ENCODE data around the gene DPYD. TPM values are rescaled to one million over a fixed set of nuclear protein-coding genes. Genes with fewer than 3 reads are reported as not detected.

DPYD gene
- total RNA-seq, 1 experiment from 2014 or later, result 8.1 TPM

DNA sequence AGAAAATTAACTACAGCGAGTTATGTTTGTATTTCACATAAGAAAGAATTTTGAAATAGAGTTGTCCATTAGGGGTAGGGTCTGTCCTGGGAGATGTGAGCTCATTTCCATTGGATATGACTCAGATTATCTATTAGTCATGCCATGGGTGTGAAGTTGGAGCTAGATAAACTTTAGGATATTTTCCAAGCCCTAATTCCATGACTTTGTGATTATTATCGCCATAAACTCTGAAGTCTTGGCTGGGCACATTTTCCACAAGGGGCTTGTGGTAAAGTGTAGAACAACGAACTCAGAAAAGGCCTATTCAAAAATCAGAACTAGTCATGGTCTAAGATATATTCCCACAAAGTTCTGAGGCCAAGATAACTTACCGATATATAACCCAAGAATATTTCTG, 396.6 kb downstream of the DPYD start:
- no peaks in the 10 kb centered on the region for H3K36me3 ChIP-seq
- no peak overlapping the region for H3K4me3 ChIP-seq
- no peaks in the 10 kb centered on the region for H3K9me3 ChIP-seq (replicated peaks)
- no peaks in the 10 kb centered on the region for H3K4me1 ChIP-seq
- no peak overlapping the region for H3K27ac ChIP-seq
- H3K27me3 ChIP-seq, result no peaks in the 10 kb centered on the region
- no peak for DNase-seq

DNA sequence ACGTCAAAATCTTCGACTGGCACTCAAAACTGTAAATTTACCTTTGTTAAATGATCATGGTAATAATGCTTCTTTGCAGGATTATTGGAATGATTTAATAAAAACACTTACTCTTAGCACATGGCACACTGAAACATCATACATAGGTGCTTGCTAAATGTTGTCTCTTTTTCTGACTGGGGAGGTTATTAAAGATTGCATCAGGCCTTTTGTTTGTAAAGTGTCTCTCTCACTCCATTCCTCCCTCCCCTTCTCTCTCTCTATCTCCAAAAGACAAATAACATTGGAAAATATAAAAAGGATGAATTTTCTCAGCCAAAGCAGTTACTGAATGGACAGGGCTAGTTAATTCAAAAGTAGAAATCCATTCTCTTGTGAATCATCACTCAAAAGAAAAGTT, 404.2 kb downstream of the DPYD start:
- DNase-seq, result no peak
- Histone ChIP-seq H3K27ac (no peak overlapping the region), H3K36me3 (no peaks in the 10 kb centered on the region), H3K9me3 (replicated peaks) (no peaks in the 10 kb centered on the region; the same call in 1 of the 2 replicates), H3K4me3 (no peak overlapping the region), H3K4me1 (no peaks in the 10 kb centered on the region), H3K27me3 (no peaks in the 10 kb centered on the region)

DNA sequence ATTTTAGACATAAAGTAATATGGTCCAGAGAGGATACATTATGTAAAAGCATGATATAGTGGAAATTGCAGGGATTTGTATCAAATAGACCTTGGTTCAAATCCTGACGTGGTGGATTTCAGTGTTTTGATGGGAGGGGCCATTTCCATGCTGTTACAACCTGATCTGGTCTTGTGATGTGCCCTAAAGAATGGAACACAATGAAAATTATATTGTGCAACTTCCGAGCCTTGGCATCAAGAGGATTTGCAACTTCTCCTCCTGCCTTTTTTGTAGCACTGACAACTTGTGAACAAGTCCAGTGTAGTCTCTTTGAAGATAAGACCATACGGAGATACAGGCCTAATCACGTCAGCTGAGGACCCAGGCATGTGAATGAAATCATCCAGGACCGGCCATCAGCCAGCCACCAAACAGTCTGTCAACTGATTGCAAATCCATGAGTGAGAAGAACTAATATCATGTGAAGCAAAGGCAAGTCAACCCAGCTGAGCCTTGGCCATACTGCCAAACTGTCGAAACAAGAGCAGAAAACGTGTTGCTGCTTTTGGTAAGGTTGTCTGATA, 412.1 kb downstream of the DPYD start:
- Histone ChIP-seq H3K4me1 (no peaks in the 10 kb centered on the region), H3K27ac (no peak overlapping the region), H3K9me3 (replicated peaks) (no peaks in the 10 kb centered on the region; the same call in 1 of the 2 replicates), H3K36me3 (no peaks in the 10 kb centered on the region), H3K27me3 (no peaks in the 10 kb centered on the region), H3K4me3 (no peak overlapping the region)
- no peak for DNase-seq

DNA sequence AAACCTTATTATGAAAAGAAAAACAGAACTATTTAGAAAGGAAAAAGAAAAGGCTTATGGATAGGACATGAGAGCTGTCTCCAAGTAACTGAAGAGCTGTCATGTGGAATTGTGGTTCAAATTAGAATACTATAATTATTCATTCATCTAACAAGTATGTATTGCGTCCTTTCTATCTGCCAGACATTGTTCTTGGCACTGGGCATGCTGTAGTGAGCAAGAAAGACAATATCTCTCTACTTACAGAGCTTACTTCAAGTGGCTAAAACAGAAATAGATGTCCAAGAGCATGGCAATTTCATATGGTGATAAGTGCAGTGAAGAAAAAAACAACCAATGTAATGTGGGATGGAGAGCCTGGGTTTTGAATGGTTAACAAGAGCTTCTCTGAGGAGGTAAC, 413.0 kb downstream of the DPYD start:
- DNase-seq, result no peak
- no peak overlapping the region for H3K27ac ChIP-seq
- no peak overlapping the region for H3K4me3 ChIP-seq
- H3K27me3 ChIP-seq, result no peaks in the 10 kb centered on the region
- H3K4me1 ChIP-seq, result no peaks in the 10 kb centered on the region
- H3K36me3 ChIP-seq, result no peaks in the 10 kb centered on the region
- no peaks in the 10 kb centered on the region; the same call in 1 of the 2 replicates for H3K9me3 ChIP-seq (replicated peaks)

GRCh38 chr1:97506368-97506767, 414.5 kb downstream of the DPYD start:
- no peaks in the 10 kb centered on the region; the same call in 1 of the 2 replicates for H3K9me3 ChIP-seq (replicated peaks)
- no peak overlapping the region for H3K27ac ChIP-seq
- H3K36me3 ChIP-seq, result no peaks in the 10 kb centered on the region
- H3K4me3 ChIP-seq, result no peak overlapping the region
- DNase-seq, result no peak
- H3K4me1 ChIP-seq, result no peaks in the 10 kb centered on the region
- no peaks in the 10 kb centered on the region for H3K27me3 ChIP-seq

- H3K36me3 ChIP-seq, result no peaks in the 10 kb centered on the region
- H3K27me3 ChIP-seq, result no peaks in the 10 kb centered on the region
- no peak for DNase-seq
- no peaks in the 10 kb centered on the region for H3K9me3 ChIP-seq (replicated peaks)
- H3K4me3 ChIP-seq, result no peak overlapping the region
- no peak overlapping the region for H3K27ac ChIP-seq
- no peaks in the 10 kb centered on the region for H3K4me1 ChIP-seq
Observed at GRCh38 chr1:97505816-97506215, 415.0 kb downstream of the DPYD start.

DNA sequence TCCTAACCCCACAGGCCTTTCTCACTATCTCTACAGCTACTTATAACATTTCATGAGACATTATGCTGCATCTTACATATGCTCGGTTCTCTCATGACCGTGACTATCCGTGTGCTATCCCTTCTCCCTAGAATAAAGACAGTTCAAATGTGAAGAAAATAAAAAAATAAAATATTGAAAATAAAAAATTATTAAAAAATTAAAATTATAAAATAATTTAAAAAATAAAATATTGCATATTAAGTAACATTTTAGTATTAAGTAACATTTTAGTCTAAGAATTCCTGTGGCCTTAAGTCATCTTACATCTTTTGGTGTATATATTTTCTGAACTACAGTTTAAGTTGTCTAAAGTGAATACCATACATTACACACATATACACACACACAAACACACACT, 415.5 kb downstream of the DPYD start:
- Histone ChIP-seq H3K27me3 (no peaks in the 10 kb centered on the region), H3K4me1 (no peaks in the 10 kb centered on the region), H3K27ac (no peak overlapping the region), H3K4me3 (no peak overlapping the region), H3K36me3 (no peaks in the 10 kb centered on the region), H3K9me3 (replicated peaks) (no peaks in the 10 kb centered on the region)
- no peak for DNase-seq

DNA sequence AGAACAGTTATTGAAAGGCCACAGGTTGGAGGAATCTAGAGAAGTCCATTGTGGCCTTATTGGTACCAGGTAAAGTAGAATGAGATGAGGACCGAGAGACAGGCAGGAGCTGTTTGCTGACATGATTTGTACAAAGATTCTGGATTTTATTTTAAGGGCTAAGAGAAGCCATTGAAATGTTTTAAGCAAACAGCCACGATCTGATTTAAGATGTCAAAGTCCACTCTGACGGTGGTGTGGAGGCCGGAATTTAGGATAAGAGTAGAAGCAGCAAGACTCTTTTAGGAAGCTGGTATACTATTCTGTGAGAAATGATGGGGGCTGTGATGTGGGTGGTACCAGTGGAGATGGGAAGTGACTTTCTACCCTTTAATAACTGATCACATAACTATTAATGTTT, 418.5 kb downstream of the DPYD start:
- Histone ChIP-seq H3K27ac (no peak overlapping the region), H3K9me3 (replicated peaks) (no peaks in the 10 kb centered on the region), H3K36me3 (no peaks in the 10 kb centered on the region), H3K27me3 (no peaks in the 10 kb centered on the region), H3K4me1 (no peaks in the 10 kb centered on the region), H3K4me3 (no peak overlapping the region)
- no peak for DNase-seq

- Histone ChIP-seq H3K27ac (no peak overlapping the region), H3K36me3 (no peaks in the 10 kb centered on the region), H3K4me1 (no peaks in the 10 kb centered on the region), H3K9me3 (replicated peaks) (no peaks in the 10 kb centered on the region), H3K27me3 (no peaks in the 10 kb centered on the region), H3K4me3 (no peak overlapping the region)
- no peak for DNase-seq
Observed at GRCh38 chr1:97501628-97502027, 419.2 kb downstream of the DPYD start.

- Histone ChIP-seq H3K36me3 (no peaks in the 10 kb centered on the region), H3K4me3 (no peak overlapping the region), H3K9me3 (replicated peaks) (no peaks in the 10 kb centered on the region), H3K4me1 (no peaks in the 10 kb centered on the region), H3K27ac (no peak overlapping the region), H3K27me3 (no peaks in the 10 kb centered on the region)
- no peak for DNase-seq
Observed at GRCh38 chr1:97500760-97501159, 420.1 kb downstream of the DPYD start.

GRCh38 chr1:97499667-97500066, 421.2 kb downstream of the DPYD start:
- Histone ChIP-seq H3K27ac (no peak overlapping the region), H3K4me1 (no peaks in the 10 kb centered on the region)
- DNase-seq, result no peak

GRCh38 chr1:97489834-97490233, 431.0 kb downstream of the DPYD start:
- DNase-seq, result no peak

More at GRCh38 chr1:97499667-97500066, 421.2 kb downstream of the DPYD start:
- no peaks in the 10 kb centered on the region for H3K9me3 ChIP-seq (replicated peaks)
- H3K4me3 ChIP-seq, result no peak overlapping the region
- no peaks in the 10 kb centered on the region for H3K27me3 ChIP-seq
- H3K36me3 ChIP-seq, result no peaks in the 10 kb centered on the region

DNA sequence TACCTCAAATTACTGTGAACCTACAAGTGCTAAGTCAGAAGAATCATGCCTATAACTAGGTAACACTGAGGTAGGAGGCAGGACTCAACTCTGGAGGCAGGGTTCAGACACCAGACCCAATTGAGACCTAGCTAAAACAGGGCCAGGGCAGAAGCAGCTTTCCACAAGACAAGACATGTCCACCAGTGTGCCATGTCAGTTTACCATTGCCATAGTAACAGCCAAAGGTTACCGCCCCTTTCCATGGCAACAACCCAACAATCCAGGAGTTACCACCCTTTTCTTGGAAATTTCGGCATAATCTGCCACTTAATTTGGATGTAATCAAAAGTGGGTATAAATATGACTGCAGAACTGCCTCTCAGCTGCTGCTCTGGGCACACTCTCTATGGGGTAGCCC, 432.3 kb downstream of the DPYD start:
- no peaks in the 10 kb centered on the region for H3K36me3 ChIP-seq
- no peaks in the 10 kb centered on the region for H3K4me1 ChIP-seq
- no peaks in the 10 kb centered on the region for H3K9me3 ChIP-seq (replicated peaks)
- H3K27me3 ChIP-seq, result no peaks in the 10 kb centered on the region
- DNase-seq, result no peak
- H3K27ac ChIP-seq, result no peak overlapping the region
- no peak overlapping the region for H3K4me3 ChIP-seq

More at GRCh38 chr1:97489834-97490233, 431.0 kb downstream of the DPYD start:
- Histone ChIP-seq H3K36me3 (no peaks in the 10 kb centered on the region), H3K4me3 (no peak overlapping the region), H3K4me1 (no peaks in the 10 kb centered on the region), H3K27ac (no peak overlapping the region), H3K27me3 (no peaks in the 10 kb centered on the region), H3K9me3 (replicated peaks) (no peaks in the 10 kb centered on the region)

- Histone ChIP-seq H3K36me3 (no peaks in the 10 kb centered on the region), H3K4me3 (no peak overlapping the region), H3K4me1 (no peaks in the 10 kb centered on the region), H3K27me3 (no peaks in the 10 kb centered on the region), H3K27ac (no peak overlapping the region), H3K9me3 (replicated peaks) (no peaks in the 10 kb centered on the region)
- DNase-seq, result no peak
Observed at GRCh38 chr1:97482022-97482421, 438.8 kb downstream of the DPYD start.

GRCh38 chr1:97467445-97467844, 453.4 kb downstream of the DPYD start:
- Histone ChIP-seq H3K4me1 (no peaks in the 10 kb centered on the region), H3K27ac (no peak overlapping the region)
- DNase-seq, result no peak

GRCh38 chr1:97464305-97464704, 456.5 kb downstream of the DPYD start:
- Histone ChIP-seq H3K4me1 (no peaks in the 10 kb centered on the region), H3K36me3 (no peaks in the 10 kb centered on the region), H3K4me3 (no peak overlapping the region), H3K27me3 (no peaks in the 10 kb centered on the region), H3K27ac (no peak overlapping the region), H3K9me3 (replicated peaks) (no peaks in the 10 kb centered on the region)
- no peak for DNase-seq

More at GRCh38 chr1:97467445-97467844, 453.4 kb downstream of the DPYD start:
- H3K36me3 ChIP-seq, result no peaks in the 10 kb centered on the region
- no peaks in the 10 kb centered on the region for H3K9me3 ChIP-seq (replicated peaks)
- no peak overlapping the region for H3K4me3 ChIP-seq
- no peaks in the 10 kb centered on the region for H3K27me3 ChIP-seq

All from SJCRH30 (cell line).